IMR-90 (cell line): ENCODE results near the gene ADD3. TPM values are rescaled to one million over a fixed set of nuclear protein-coding genes. Genes with fewer than 3 reads are reported as not detected.

Source experiments
- ATAC-seq: fragments of 200-7000 bp; cut with Tn5 transposase; 2 replicates; pipeline ENCODE4 v1.9.1; 2020; ENCODE audit warnings: low read depth, mild to moderate bottlenecking, moderate library complexity
- BruUV-seq: library from RNA; stranded (reverse); fragments of 400-500 nt; replicated peaks from 2 replicates; lab custom pipeline; 2021; lab: Mats Ljungman, UMichigan
- CTCF ChIA-PET: fragments of 300-600 bp; formaldehyde crosslinking; extraction: SDS; loops from one replicate; lab custom pipeline; 2021; ENCODE audit warnings: antibody characterized with exemption; lab: Yijun Ruan, JAX
- POLR2A ChIA-PET: fragments of 300-600 bp; sonication (Branson Sonifier 250); formaldehyde crosslinking; loops from one replicate; lab custom pipeline; 2022; ENCODE audit warnings: antibody characterized with exemption; ENCODE audit not compliant: unreplicated experiment; lab: Charles Lee
- DNase-seq: peaks from one replicate; pipeline ENCODE4 v3.0.0; 2013
- H2AFZ ChIP-seq: replicated peaks from 2 replicates; pipeline ENCODE3; 2013; ENCODE audit warnings: low read length, mild to moderate bottlenecking; ENCODE audit not compliant: poor library complexity
- H2AK5ac ChIP-seq: 2 replicates; pipeline ENCODE4 v1.6.1; 2013; ENCODE audit warnings: low read depth, low read length, inconsistent platforms
- H2AK9ac ChIP-seq: replicated peaks from 2 replicates; pipeline ENCODE3; 2013; ENCODE audit warnings: mild to moderate bottlenecking, low read depth, low read length, moderate library complexity; ENCODE audit not compliant: poor library complexity
- H2BK120ac ChIP-seq: 2 replicates; pipeline ENCODE4 v1.6.1; 2013; ENCODE audit warnings: low read depth, low read length, inconsistent platforms
- H2BK15ac ChIP-seq: 3 replicates; pipeline ENCODE4 v1.6.1; 2013; ENCODE audit warnings: low read depth, low read length, inconsistent platforms
- H2BK20ac ChIP-seq: 2 replicates; pipeline ENCODE4 v1.6.1; 2013; ENCODE audit warnings: low read depth, mild to moderate bottlenecking, inconsistent platforms, low read length, moderate library complexity
- H2BK5ac ChIP-seq: 2 replicates; pipeline ENCODE4 v1.6.1; 2013; ENCODE audit warnings: mild to moderate bottlenecking, low read depth, low read length, inconsistent platforms; ENCODE audit not compliant: poor library complexity, severe bottlenecking
- H3K14ac ChIP-seq: replicated peaks from 2 replicates; pipeline ENCODE4 v1.6.1; 2013; ENCODE audit warnings: low read depth, low read length, inconsistent platforms
- H3K18ac ChIP-seq: 2 replicates; pipeline ENCODE4 v1.6.1; 2013; ENCODE audit warnings: low read depth, low read length, control low read depth
- H3K23ac ChIP-seq: 2 replicates; pipeline ENCODE4 v1.6.1; 2013; ENCODE audit warnings: low read depth, low read length, inconsistent platforms
- H3K27ac ChIP-seq: 2 replicates; pipeline ENCODE4 v1.5.1; 2013; ENCODE audit warnings: mild to moderate bottlenecking, control low read depth, low read length; ENCODE audit not compliant: insufficient read depth
- H3K27me3 ChIP-seq: 2 replicates; pipeline ENCODE4 v1.6.1; 2013; ENCODE audit warnings: low read length; ENCODE audit not compliant: control insufficient read depth, insufficient read depth
- H3K36me3 ChIP-seq: 2 replicates; pipeline ENCODE4 v1.6.1; 2013; ENCODE audit warnings: low read length, mixed read lengths; ENCODE audit not compliant: control insufficient read depth, insufficient read depth
- H3K4ac ChIP-seq: 2 replicates; pipeline ENCODE4 v1.6.1; 2013; ENCODE audit warnings: low read depth, low read length, inconsistent platforms
- H3K4me1 ChIP-seq: 2 replicates; pipeline ENCODE4 v1.6.1; 2013; ENCODE audit warnings: low read length, mixed read lengths; ENCODE audit not compliant: control insufficient read depth, insufficient read depth
- H3K4me2 ChIP-seq: 2 replicates; pipeline ENCODE4 v1.6.1; 2013; ENCODE audit warnings: low read depth, mild to moderate bottlenecking, control low read depth, low read length, moderate library complexity
- H3K4me3 ChIP-seq: 2 replicates; pipeline ENCODE4 v1.5.1; 2013; ENCODE audit warnings: low read depth, mild to moderate bottlenecking, control low read depth, low read length, moderate library complexity; ENCODE audit not compliant: insufficient read depth
- H3K56ac ChIP-seq: 2 replicates; pipeline ENCODE4 v1.6.1; 2013; ENCODE audit warnings: low read length, inconsistent platforms; ENCODE audit not compliant: insufficient read depth; ENCODE audit errors: extremely low read depth
- H3K79me1 ChIP-seq, 2 experiments: 2 replicates each; pipeline ENCODE4 v1.6.1; 2013; ENCODE audit warnings: low read length in 2 of 2, inconsistent platforms in 1 of 2, low read depth in 1 of 2
- H3K9ac ChIP-seq: 2 replicates; pipeline ENCODE4 v1.6.1; 2013; ENCODE audit warnings: low read depth, low read length, control low read depth
- H3K9me1 ChIP-seq: 2 replicates; pipeline ENCODE4 v1.6.1; 2013; ENCODE audit warnings: low read length, inconsistent platforms; ENCODE audit not compliant: insufficient read depth
- H3K9me3 ChIP-seq: 2 replicates; pipeline ENCODE4 v1.6.1; 2013; ENCODE audit warnings: low read length; ENCODE audit not compliant: control insufficient read depth, insufficient read depth
- H4K20me1 ChIP-seq: 2 replicates; pipeline ENCODE4 v1.6.1; 2013; ENCODE audit warnings: low read length, inconsistent platforms; ENCODE audit not compliant: insufficient read depth
- H4K5ac ChIP-seq: 2 replicates; pipeline ENCODE4 v1.6.1; 2013; ENCODE audit warnings: mild to moderate bottlenecking, low read depth, low read length, control low read depth
- H4K8ac ChIP-seq, 2 experiments: 2 replicates each; pipeline ENCODE4 v1.6.1; 2013; ENCODE audit warnings: low read depth in 2 of 2, low read length in 2 of 2, control low read depth in 1 of 2, inconsistent platforms in 1 of 2
- H4K91ac ChIP-seq: 2 replicates; pipeline ENCODE4 v1.6.1; 2013; ENCODE audit warnings: low read depth, low read length, inconsistent platforms; ENCODE audit not compliant: insufficient read depth
- FOS ChIP-seq: fragments of 150-350 bp; IDR thresholded peaks from 2 replicates; pipeline ENCODE4 v1.6.1; 2016; ENCODE audit warnings: low read depth, low read length
- MAFK ChIP-seq: IDR thresholded peaks from 2 replicates; pipeline ENCODE4 v1.6.1; 2012; ENCODE audit warnings: low read depth, low read length, improper control_type of control experiment
- MXI1 ChIP-seq: IDR thresholded peaks from 2 replicates; pipeline ENCODE4 v1.6.1; 2012; ENCODE audit warnings: low read depth, mild to moderate bottlenecking, low read length, moderate library complexity, borderline replicate concordance
- WGBS, 2 experiments: methylation state at CpG; one replicate each; pipeline versions ENCODE4 v1.1.5 to v1.1.7; 2013; ENCODE audit warnings: missing lambda C conversion rate in 2 of 2; ENCODE audit not compliant: insufficient read length in 1 of 2; ENCODE audit errors: extremely low coverage in 2 of 2; 5-methylcytosine and 5-hydroxymethylcytosine counted together
- dilution Hi-C: fragments of 300-500 bp; cut with HindIII; formaldehyde crosslinking; loops from one replicate; pipeline ENCODE4 v1.14.3; 2018; ENCODE audit warnings: low sequenced_read_pairs; ENCODE audit not compliant: unreplicated experiment
- in situ Hi-C: fragments of 300-500 bp; cut with MboI; formaldehyde crosslinking; loops from 3 replicates; pipeline ENCODE4 v1.14.3; 2019; ENCODE audit warnings: low sequenced_read_pairs, inconsistent platforms, mixed read lengths
- intact Hi-C: fragments of 100-400 bp; cut with micrococcal nuclease; formaldehyde crosslinking; loops from 2 replicates; pipeline ENCODE4 v1.10.0; 2022
- polyA plus RNA-seq, 3 experiments: library from polyadenylated mRNA; depleted of rRNA; stranded (reverse); fragments of >200 nt; gene quantifications; 2 replicates each; pipeline ENCODE4 v1.2.3, GENCODE V29; 2012; ENCODE audit warnings: low replicate concordance in 1 of 3
- total RNA-seq: library from RNA; depleted of rRNA; stranded (reverse); fragments of >200 nt; gene quantifications from 2 replicates; pipeline ENCODE4 v1.2.3, GENCODE V29; 2012

Gene ADD3
- total and polyA plus RNA-seq, 2 of the 4 experiments (the other 2 are of a cell fraction): 138 to 212 TPM

DNA sequence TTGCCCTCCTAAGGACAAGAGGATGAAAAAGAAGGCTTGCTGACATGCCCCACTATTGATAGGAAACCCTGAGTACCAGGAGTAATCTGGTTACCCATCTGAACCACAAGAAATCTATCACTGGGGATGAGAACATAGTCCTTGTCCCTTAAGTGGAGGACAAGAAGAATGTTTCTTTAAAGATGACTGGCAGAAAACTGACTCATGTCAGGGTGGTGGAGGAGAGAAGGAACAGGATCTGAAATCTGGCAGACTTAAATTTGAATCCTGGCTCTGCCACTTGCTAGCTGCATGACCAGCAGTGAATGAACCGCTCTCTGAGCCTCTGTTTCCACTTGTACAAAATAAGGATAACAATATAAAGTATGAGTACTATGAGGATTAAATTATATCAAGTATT, 45.5 kb upstream of the ADD3 start:
- ChIA-PET POLR2A (no interaction called here), CTCF (interaction anchor here (0.7 kb wide), 1 partner anchor 291 kb away, joined by 3 read pairs; no protein-coding TSS in a partner anchor)
- Histone ChIP-seq H3K4ac (peak overlapping the region; percentile 21), H2AFZ (no peak overlapping the region), H3K4me3 (no peak overlapping the region), H3K36me3 (no peaks in the 10 kb centered on the region), H3K18ac (peak overlapping the region; percentile 69), H3K56ac (no peak overlapping the region), H2BK15ac (peak overlapping the region; percentile 80; the same call in 1 of the 3 replicates), H3K4me1 (peaks cover 23% of the 10 kb centered on the region), H3K23ac (0 out of 2 replicates have a peak overlapping the region, but pooled peaks have one; percentile 2), H2AK9ac (no peak overlapping the region), H4K91ac (peak overlapping the region; percentile 9; the same call in 1 of the 2 replicates), H3K9ac (no peak overlapping the region), H4K5ac (0 out of 2 replicates have a peak overlapping the region, but pooled peaks have one; percentile 16), H3K27ac (no peak overlapping the region), H3K9me1 (peaks cover 7% of the 10 kb centered on the region; the same call in 1 of the 2 replicates), H3K27me3 (no peaks in the 10 kb centered on the region), H2BK5ac (no peak overlapping the region), H4K8ac (0 out of 4 replicates have a peak overlapping the region, but pooled peaks of 1 of the 2 experiments have one; percentile 15), H3K79me1 (no peaks in the 10 kb centered on the region), H2BK20ac (peak overlapping the region; percentile 67; the same call in 1 of the 2 replicates), H3K9me3 (no peaks in the 10 kb centered on the region), H3K4me2 (no peak overlapping the region), H3K14ac (peak overlapping the region; percentile 20; the same call in 1 of the 2 replicates), H2AK5ac (peak overlapping the region; percentile 66; the same call in 1 of the 2 replicates), H2BK120ac (peak overlapping the region; percentile 62), H4K20me1 (peaks cover 3% of the 10 kb centered on the region)
- no TSS peak for BruUV-seq
- TF ChIP-seq FOS: no peak
- TF ChIP-seq MAFK: no peak
- no peak for TF ChIP-seq MXI1
- no CpG with 5 or more reads among the region's 1 CpG for WGBS, 2 experiments
- ATAC-seq (no peak), DNase-seq (peak; percentile 25)
- dilution Hi-C loops: no loop called here
- in situ Hi-C loops: no loop called here
- intact Hi-C loops: no loop called here
